ENCODE data around the gene COL17A1. TPM values are rescaled to one million over a fixed set of nuclear protein-coding genes. Genes with fewer than 3 reads are reported as not detected.
A peak's percentile ranks its signal among the peaks of the same experiment; 100 is the strongest.

Gene COL17A1
- total RNA-seq, 1 experiment from 2014 or later = 3.5 TPM

DNA sequence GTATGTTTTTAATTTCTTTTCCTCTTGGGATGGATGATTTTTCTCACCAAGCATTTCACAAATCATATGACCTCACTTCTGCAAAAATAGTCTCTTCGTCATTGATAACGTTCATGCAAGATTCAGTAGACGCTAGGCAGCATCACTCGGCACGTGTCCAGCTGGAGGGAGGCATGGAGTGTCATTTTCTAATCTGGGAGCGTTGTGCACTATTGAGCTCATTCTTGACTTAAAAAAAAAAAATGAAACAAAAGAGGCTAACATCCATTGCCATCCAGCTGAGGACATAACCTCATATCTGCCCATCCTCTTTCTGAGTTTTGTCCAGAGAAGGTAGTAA lies 56.2 kb downstream of the COL17A1 start:
- Histone ChIP-seq H3K9me3 (ENCODE audit: control insufficient read depth in 1 of 2, insufficient read depth in 1 of 2, low read depth in 1 of 2, low read length in 2 of 2) (no peaks in the 10 kb centered on the region), H4K20me1 (ENCODE audit: insufficient read depth) (no peaks in the 10 kb centered on the region), H3K27me3 (ENCODE audit: insufficient read depth, low read length) (no peaks in the 10 kb centered on the region), H3K9ac (ENCODE audit: low read length) (no peak overlapping the region), H3K79me2 (ENCODE audit: insufficient read depth, low read length) (no peaks in the 10 kb centered on the region; the same call in 1 of the 2 replicates), H3K4me3 (replicated peaks in 1 of 2; ENCODE audit: low read depth in 1 of 2, low read length in 2 of 2) (no peak overlapping the region), H2AFZ (ENCODE audit: low read depth, low read length, poor library complexity, severe bottlenecking) (no peak overlapping the region), H3K27ac (ENCODE audit: low read depth, low read length) (no peak overlapping the region), H3K4me1 (ENCODE audit: control insufficient read depth in 1 of 2, insufficient read depth in 2 of 2, low read length in 2 of 2) (no peaks in the 10 kb centered on the region), H3K9me2 (ENCODE audit: insufficient read depth) (no peaks in the 10 kb centered on the region), H3K36me3 (ENCODE audit: control insufficient read depth in 1 of 2, insufficient read depth in 2 of 2, low read length in 2 of 2) (peaks cover 44 to 46% of the 10 kb centered on the region in 2 experiments), H3K4me2 (ENCODE audit: low read length) (no peak overlapping the region)
- TF ChIP-seq, protein P1, sequence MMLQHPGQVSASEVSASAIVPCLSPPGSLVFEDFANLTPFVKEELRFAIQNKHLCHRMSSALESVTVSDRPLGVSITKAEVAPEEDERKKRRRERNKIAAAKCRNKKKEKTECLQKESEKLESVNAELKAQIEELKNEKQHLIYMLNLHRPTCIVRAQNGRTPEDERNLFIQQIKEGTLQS (IDR thresholded peaks at IDR 0.05) = no peak
- peak; percentile 14; the same call in 1 of the 2 replicates for TF ChIP-seq SIN3A (IDR thresholded peaks at IDR 0.05; ENCODE audit: low read depth)
- CTCF ChIA-PET = interaction anchor here (1.3 to 1.7 kb wide), 3 partner anchors 11 to 142 kb away, joined by 4 to 12 read pairs (median 4); no protein-coding TSS in a partner anchor
- DNase-seq (ENCODE audit: low read depth, low spot score) = no peak
- POLR2A ChIA-PET = no interaction called here
- RAD21 ChIA-PET (ENCODE audit: low non-redundant PET in 1 of 2, low total read pairs in 2 of 2, uncharacterized antibody in 2 of 2, unreplicated experiment in 2 of 2) = no interaction called here
- ATAC-seq = no peak
- BruUV-seq (replicated peaks) = no TSS peak
- intact Hi-C loops (cut with micrococcal nuclease) = loop anchor here (10.0 kb wide), 1 partner anchor 315 kb away; no protein-coding TSS in a partner anchor

DNA sequence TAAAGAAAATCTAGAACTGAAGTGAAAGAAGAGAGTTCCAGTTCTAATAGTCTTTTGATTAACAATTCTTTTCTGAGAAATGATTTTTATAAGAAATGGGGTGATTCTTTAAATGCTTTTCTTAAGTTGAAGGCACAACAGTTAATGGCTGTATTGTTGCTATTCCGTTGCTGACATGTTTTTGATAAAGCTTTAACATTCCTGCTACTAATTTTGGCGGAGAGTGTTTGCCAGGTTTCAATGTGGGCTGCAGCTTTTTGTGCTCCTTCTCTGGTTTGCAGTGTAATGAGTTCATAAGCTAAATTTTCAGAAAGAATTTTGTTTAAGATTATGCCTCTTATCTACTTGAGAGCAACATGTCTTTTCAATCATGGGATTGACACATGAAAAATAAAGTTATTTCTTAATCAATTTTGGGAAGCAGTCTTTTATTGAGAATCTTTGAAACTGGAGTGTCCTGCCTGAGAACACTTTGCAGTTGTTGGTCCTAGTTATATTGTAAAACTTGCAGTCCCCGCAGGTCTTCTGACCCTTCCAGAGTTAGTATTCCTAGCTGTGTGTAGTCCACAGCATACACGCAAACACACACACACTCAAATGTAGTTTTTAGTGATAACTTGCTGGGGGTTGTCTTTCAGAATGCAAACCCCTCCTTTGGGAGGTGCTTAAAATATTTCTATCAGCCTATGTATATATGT lies 56.7 kb downstream of the COL17A1 start:
- RAD21 ChIA-PET (ENCODE audit: low non-redundant PET in 1 of 2, low total read pairs in 2 of 2, uncharacterized antibody in 2 of 2, unreplicated experiment in 2 of 2) = no interaction called here
- H3K4me2 ChIP-seq (ENCODE audit: low read length) = no peak overlapping the region
- H3K36me3 ChIP-seq (ENCODE audit: control insufficient read depth in 1 of 2, insufficient read depth in 2 of 2, low read length in 2 of 2) = peaks cover 49% of the 10 kb centered on the region in 2 experiments
- H3K27ac ChIP-seq (ENCODE audit: low read depth, low read length) = no peak overlapping the region
- intact Hi-C loops (cut with micrococcal nuclease) = loop anchor here (10.0 kb wide), 1 partner anchor 314 kb away; no protein-coding TSS in a partner anchor
- TF ChIP-seq SIN3A (IDR thresholded peaks at IDR 0.05; ENCODE audit: low read depth) (0 out of 2 replicates have a peak, but pooled peaks have one; percentile 11), SP1 (IDR thresholded peaks at IDR 0.05; ENCODE audit: low read depth) (no peak), POLR2A (IDR thresholded peaks at IDR 0.05; ENCODE audit: borderline replicate concordance, extremely low read depth, insufficient read depth, insufficient read length) (no peak)
- no peak overlapping the region for H3K9ac ChIP-seq (ENCODE audit: low read length)
- POLR2A ChIA-PET = no interaction called here
- H4K20me1 ChIP-seq (ENCODE audit: insufficient read depth) = no peaks in the 10 kb centered on the region
- no peaks in the 10 kb centered on the region for H3K9me3 ChIP-seq (ENCODE audit: control insufficient read depth in 1 of 2, insufficient read depth in 1 of 2, low read depth in 1 of 2, low read length in 2 of 2)
- ATAC-seq (no peak), DNase-seq (ENCODE audit: low read depth, low spot score) (no peak)
- BruUV-seq (replicated peaks) = no TSS peak
- H3K79me2 ChIP-seq (ENCODE audit: insufficient read depth, low read length) = no peaks in the 10 kb centered on the region; the same call in 1 of the 2 replicates
- H3K27me3 ChIP-seq (ENCODE audit: insufficient read depth, low read length) = no peaks in the 10 kb centered on the region
- H3K4me3 ChIP-seq (replicated peaks in 1 of 2; ENCODE audit: low read depth in 1 of 2, low read length in 2 of 2) = no peak overlapping the region
- H3K4me1 ChIP-seq (ENCODE audit: control insufficient read depth in 1 of 2, insufficient read depth in 2 of 2, low read length in 2 of 2) = no peaks in the 10 kb centered on the region
- H3K9me2 ChIP-seq (ENCODE audit: insufficient read depth) = no peaks in the 10 kb centered on the region
- CTCF ChIA-PET = interaction anchor here (0.7 to 1.7 kb wide), 13 partner anchors 10 to 316 kb away, joined by 3 to 12 read pairs (median 4); no protein-coding TSS in a partner anchor
- H2AFZ ChIP-seq (ENCODE audit: low read depth, low read length, poor library complexity, severe bottlenecking) = no peak overlapping the region
